CD4-positive, alpha-beta T cell treated with Interferon gamma for 1 hour (primary cell): ENCODE results near the gene ASTN2.
"Not testable (repeated sequence)": the region's sequence is repeated elsewhere in the genome, so short reads cannot be mapped to it uniquely, and the experiment has no call there.

Experiments used
- DNase-seq: peaks from one replicate; pipeline ENCODE4 v3.0.0-alpha.2; 2020

ASTN2 gene

DNA sequence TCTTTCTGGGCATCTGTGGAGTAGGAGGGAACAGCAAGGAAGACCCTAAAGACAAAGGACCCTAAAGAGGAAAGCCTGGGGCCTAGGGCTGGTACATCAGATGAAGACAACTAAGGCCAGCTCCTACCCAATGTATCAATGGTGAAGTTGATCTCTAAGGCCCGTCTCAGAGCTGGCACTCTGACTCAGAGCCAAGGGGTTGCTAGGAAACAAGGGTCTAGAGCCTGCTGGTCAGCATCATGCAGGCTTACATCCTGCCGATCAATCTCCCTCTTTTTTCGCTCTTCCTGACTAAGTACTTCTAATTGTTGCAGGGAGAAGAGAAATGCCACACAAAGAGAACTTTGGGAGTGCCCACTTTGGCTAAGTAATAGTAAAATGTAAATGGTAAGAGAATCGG, 701.6 kb downstream of the ASTN2 start:
- no peak for DNase-seq

- no peak for DNase-seq
Observed at GRCh38 chr9:116712781-116713180, 702.1 kb downstream of the ASTN2 start.

DNA sequence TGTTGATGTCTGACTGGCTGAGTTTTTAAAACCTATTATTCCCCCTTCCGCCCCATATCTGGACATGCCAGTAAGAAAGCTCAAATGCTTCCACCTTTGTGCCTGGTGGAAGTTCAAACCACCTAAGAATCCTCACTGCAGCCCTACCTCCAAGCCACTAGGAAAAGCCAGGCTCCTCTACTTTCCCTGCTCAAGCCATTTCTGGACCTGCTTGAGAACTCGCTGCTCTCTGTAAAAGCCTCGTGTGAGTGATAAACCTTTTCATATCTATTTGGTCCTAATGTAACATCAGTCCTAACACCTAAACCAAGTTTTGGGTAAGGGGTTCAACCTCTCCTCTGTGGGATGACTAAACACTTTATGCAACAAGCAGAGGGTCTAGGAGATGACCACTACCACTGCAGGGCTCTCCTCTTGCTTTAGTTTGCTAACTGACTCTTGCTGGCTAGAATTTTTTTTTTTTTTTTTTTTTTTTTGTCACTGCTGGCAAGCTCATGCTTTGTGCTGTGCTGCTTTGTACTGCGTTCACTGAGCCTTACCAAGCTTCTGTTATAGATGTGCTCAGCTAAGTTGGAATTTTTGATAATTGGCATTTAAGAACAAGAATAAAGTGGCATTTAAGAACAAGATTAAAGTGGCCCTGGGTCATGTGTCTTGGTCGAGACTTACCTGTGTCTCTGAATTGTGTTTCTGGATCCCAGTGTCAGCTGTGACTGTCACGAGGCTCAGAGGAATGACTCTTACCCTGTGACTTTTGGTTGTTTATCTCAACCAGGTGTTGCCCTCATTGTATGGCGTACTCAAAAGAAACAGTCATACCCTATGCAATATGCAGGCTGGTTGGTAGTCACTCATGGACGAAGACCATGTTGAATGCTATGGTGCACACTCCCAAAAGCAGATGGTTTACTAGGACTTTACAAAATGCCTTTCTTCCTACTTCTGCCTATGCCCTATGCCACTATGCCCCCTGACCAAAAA, 708.3 kb downstream of the ASTN2 start:
- DNase-seq: no peak

- no peak for DNase-seq
Observed at GRCh38 chr9:116705531-116705930, 709.3 kb downstream of the ASTN2 start.

DNA sequence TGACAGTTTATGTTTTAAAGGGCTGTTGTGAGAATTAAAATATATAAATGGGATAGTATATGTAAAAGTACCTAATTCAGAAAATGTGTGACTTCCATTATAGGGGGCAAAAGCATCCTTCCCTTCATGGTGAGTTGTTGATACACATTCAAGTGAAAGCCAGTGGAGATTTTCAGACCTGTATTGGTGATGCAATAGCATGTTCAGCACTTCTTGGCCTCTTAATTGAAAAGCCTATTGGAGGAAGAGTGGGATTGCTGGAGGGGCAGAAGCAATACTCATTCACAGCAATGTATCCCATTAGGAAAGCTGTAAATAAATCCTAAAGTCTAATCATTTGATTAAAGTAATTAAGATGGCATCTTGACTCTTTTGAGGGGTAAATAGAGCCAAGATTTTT, 710.4 kb downstream of the ASTN2 start:
- DNase-seq: no peak

GRCh38 chr9:116703634-116704033, 711.2 kb downstream of the ASTN2 start:
- DNase-seq: no peak

- DNase-seq: no peak
Observed at GRCh38 chr9:116701940-116702642, 712.8 kb downstream of the ASTN2 start.

DNA sequence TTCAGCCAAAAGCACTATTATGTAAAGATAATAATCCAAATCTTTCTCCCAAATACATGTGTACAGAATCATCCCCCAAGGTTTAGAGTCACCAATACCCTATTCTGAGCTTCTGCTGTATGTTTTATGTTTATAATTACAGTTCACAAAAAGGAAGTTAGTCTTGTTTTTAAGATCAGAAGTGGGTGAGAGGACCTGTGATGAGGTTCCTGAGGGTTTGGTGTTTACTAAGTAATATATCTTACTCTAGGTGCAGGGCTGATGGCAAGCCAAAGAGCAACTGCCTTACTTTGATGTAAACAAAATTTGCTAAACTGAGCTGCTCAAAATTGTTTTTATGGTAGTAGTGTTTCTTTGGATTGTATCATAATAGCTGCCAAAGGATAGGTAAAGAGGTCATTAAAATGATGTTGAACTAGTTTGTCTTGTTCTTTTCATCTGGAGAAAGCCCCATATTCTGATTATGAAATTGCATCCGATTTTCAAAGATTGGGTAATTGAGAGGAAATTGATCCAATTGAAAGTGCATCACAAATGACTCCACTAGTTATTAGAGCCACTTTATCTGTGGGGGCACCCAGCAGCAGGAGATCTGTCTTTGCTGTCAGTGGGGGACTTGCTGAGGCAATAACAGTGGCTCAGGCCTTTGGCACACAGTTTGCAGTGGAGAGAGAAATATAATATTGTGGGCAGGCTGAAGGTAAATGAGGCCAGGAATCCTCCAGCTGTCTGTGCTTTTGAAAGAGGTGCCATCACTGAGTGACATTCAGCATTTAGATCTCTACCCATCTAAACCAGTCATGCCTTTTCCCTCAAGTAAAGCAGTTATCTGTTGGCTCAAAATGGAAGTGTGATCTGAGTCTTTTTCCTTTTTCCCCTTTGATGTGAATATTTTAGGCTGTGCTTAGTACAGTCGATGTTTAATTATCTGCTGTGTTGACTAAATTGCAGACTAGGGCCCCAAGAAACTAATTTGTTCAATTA, 713.7 kb downstream of the ASTN2 start:
- no peak for DNase-seq

GRCh38 chr9:116700279-116700678, 714.6 kb downstream of the ASTN2 start:
- no peak for DNase-seq

DNA sequence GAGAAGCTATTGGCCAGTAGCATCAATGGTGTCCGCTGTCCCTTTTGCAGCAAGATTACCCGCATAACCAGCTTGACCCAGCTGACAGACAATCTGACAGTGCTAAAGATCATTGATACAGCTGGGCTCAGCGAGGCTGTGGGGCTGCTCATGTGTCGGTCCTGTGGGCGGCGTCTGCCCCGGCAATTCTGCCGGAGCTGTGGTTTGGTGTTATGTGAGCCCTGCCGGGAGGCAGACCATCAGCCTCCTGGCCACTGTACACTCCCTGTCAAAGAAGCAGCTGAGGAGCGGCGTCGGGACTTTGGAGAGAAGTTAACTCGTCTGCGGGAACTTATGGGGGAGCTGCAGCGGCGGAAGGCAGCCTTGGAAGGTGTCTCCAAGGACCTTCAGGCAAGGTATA, 717.0 kb downstream of the ASTN2 start:
- DNase-seq: no peak

DNA sequence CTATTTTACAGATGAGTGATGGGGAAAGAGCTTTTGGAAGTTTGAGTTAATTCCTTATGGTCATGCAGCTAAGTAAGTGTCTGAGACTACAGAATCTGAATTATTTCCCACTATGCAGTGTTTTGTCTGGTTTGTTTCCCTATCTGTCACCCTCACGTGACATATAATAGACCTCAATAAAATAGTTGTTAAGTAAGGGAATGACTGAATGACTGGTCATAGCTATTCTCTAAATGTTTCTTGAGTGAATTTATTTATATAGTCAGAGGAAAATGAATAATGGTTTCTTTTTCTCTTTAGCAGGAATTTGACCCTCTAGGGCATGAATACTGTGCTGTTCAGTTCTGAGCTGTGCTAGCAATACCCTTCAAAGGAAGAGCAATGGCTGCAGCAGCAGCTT, 717.5 kb downstream of the ASTN2 start:
- no peak for DNase-seq

DNA sequence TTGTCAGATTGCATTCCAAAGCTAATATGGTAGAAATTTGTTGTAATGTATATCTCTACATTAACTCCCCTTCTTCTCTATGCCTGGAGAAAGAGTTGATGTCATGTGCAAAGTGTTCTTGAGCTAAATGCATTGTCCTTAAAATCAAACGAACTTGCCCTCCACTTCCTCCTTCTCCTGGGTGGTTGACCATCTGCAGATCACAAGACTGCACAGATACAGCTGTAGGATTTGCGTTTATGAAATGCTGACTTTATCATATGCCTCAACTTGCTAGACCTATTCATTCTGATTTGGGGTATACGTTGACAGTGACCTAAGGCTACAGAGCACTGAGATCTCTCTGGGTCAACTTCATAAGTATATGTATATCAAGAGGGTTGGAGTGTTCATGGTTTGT, 719.4 kb downstream of the ASTN2 start:
- DNase-seq: no peak

DNA sequence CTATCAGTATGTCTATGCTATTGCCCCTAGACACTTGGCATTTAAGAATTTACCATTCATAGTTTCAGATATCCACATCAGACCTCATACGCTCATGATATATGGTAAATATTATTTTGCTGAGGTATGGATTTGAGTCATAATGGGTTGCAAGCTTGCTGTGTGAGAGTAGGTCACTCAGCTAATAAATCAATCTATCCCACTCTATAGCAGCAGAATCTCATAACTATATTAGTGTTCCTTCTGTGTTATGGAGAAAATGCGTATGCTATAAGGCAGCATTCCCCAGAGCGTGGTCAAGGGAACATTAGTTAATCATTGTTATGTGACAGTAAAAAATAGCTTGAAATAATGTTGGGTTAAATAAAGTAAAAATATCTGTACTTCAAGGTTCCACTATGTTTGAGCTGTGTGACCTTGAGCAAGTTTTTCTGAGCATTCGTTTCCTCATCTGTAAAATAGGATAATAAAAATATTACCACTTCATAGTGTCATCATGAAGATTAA, 720.0 kb downstream of the ASTN2 start:
- DNase-seq: no peak

GRCh38 chr9:116693233-116693731, 721.6 kb downstream of the ASTN2 start:
- DNase-seq: no peak

DNA sequence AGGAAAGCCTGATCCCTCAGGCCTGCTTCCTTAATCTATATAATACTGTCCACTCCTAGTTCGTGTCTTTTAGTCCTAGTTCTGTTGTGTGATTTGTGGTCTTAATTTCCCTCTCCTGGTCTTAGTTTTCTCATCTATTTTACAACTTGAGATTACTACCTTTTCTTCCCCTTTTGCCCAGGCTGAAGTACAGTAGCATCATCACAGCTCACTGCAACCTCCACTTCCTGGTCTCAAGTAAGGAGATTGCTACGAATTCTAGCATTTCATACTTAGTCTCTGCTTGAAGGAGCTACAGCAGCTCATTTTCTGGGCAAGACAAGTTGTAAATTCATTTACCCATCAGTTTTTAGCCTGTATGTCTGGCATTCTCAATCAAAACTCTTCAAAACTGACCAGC, 722.2 kb downstream of the ASTN2 start:
- DNase-seq: no peak

- DNase-seq: no peak
Observed at GRCh38 chr9:116691607-116692006, 723.2 kb downstream of the ASTN2 start.

DNA sequence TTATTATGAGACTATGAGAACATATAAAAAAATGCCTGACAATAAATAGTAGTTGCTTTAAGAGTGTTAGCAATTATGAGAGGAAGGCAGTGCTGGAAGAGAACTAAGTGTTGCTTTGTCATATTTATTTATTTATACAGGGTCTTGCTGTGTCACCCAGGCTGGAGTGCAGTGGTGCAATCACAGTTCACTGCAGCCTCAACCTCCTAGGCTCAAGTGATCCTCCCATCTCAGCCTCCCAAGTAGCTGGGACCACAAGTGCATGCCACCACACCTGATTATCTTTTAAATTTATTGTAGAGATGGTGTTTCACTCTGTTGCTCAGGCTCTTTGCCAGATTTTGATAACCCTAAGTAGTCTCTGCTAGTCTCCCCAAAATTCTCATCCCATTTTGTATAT, 724.1 kb downstream of the ASTN2 start:
- not testable (repeated sequence) for DNase-seq

DNA sequence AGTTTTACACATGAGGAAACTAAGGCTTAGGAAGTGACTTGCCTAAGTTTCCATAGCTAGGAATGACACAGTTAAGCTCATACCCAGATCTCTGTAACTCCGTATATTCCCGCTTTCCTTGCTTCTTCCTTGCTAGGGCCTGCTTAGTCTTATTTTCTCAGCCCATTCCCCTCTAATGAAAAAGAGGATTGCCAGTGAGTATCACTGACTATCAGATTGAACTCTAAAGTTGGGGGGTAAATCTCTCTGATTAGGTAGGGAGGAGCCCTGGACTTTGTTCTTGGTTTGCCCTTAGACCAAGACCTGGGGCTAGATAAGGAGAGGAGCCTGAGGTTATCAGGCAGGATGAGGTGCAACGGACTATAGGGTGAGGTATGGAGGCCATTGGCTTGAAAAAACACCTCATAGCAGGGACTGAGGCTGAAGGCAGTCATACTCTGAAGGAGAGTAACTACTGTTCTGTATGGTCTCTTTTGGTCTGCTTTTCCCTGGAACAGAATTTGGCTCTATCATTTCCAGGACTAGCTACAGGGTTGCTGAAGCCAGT, 725.3 kb downstream of the ASTN2 start:
- no peak for DNase-seq

DNA sequence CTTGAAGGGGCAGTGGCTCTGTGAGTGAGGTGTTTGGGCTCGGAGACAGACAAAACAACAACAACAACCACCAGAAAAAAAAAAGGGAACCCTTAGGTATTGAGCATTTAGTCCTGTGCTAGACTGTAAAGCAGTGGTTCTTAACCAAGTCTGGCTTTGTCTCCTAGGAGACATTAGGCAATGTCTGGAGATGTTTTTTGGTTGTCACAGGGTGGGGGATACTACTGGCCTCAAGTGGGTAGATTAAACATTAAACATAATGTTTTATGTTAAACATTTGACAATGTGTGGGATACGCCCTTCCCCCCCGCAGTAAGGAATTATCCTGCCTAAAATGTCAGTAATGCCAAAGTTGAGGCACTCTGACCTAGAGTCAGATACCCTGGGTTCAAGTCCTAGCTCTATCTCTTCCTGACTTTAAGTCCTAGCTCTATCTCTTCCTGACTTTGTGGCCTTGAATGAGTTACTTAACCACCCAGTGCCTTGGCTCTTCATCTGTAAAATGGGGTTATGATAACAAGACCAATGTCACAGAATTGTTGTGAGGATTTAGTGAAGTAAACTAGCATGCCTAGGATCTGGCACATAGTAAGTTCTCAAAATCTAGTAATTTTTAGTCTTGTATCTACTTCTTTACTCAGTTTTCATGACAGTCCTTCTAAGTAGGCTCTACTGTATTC, 725.9 kb downstream of the ASTN2 start:
- DNase-seq: no peak

DNA sequence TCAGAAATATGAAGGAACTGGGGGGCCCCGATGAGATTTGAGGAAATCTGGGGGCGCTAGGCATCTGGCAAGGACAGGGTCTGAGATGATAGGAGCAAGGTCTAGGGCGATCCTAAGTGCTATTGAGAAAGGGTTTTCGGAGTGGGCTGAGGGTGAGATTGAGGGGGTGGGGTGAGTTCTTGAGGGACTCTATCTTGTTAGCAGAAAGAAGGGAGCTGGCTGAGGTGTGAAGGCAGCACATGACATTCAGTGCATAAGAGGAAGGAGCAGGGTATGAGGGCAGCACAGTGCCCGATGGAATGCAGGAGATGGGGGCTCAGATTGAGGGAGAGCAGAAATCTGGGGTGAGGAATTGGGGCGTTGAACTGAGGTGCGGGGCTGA, 727.1 kb downstream of the ASTN2 start:
- no peak for DNase-seq

- peak; percentile 87 for DNase-seq
Observed at GRCh38 chr9:116687074-116687753, 727.6 kb downstream of the ASTN2 start, which contains the start of gene TRIM32. TSS of gene TRIM32 (plus strand) at chr9:116687305. CDS start at chr9:116697743, 10,438 bp downstream.
